IPS-NIHi11 (cell line): ENCODE measurements around the gene POLR1A.

ENCODE experiments used
- DNase-seq: peaks from one replicate; pipeline ENCODE4 v3.0.0; 2012; ENCODE audit warnings: mixed read lengths, low spot score

Gene POLR1A

GRCh38 chr2:85978883-85979780, 126.6 kb downstream of the POLR1A start:
- DNase-seq, result no peak

GRCh38 chr2:85976106-85976920, 129.4 kb downstream of the POLR1A start:
- DNase-seq, result no peak

GRCh38 chr2:85975581-85975980, 130.1 kb downstream of the POLR1A start:
- DNase-seq, result no peak

DNA sequence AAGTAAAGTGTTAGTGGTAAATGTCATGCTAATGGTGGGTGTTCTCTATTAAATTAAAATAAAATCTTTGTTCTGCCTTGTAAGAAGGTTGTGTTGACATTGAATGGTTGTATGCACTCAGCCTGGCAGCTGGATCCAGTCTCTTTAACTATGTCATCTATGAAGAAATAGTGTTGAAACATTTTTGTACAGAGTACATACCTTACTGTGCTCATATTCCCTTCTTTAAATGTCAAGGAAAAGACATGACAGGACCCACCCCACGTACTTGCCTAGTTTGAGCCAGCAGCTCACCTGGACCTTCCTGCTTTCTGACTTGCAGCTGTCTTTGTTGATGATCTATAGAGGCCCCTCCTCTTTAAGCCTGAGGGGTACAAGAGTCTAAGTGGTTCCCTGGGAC, 131.3 kb downstream of the POLR1A start:
- DNase-seq, result no peak

DNA sequence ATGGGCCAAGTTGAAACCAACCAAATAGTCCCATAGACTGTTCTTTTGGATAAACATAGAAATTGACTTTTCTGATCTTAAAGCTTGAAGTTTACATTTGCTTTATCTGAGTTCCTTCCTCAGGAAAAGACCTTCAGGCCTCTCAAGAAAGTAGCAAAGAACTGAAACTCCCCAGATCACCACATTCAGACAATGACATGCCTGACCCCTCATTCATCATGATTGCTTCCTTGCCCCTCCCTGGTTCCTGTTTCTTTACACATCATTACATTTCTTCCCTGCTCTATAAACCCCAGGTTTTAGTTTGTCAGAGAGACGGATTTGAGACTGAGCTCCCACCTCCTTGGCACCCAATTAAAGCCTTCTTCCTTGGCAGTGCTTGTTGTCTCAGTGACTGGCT, 133.3 kb downstream of the POLR1A start:
- DNase-seq, result no peak

- DNase-seq, result no peak
Measured at GRCh38 chr2:85971366-85971765, 134.3 kb downstream of the POLR1A start.
